OCI-LY3 (cell line): ENCODE measurements around the gene CPEB2.

Experiments used
- H2AFZ ChIP-seq: fragments of 200-600, 300-600 bp; shearing (Covaris generic); 2 replicates; pipeline ENCODE4 v1.6.0; 2014; ENCODE audit warnings: antibody characterized with exemption, low read depth, low read length
- H3K27ac ChIP-seq: fragments of 200-600, 300-600 bp; sonication (generic); 2 replicates; pipeline ENCODE4 v1.5.1; 2014; ENCODE audit warnings: mild to moderate bottlenecking, low read length, moderate library complexity, mixed read lengths
- H3K27me3 ChIP-seq: fragments of 200-600, 300-600 bp; sonication (generic); 2 replicates; pipeline ENCODE4 v1.6.1; 2014; ENCODE audit warnings: low read depth, low read length, mixed read lengths
- H3K36me3 ChIP-seq: fragments of 200-600, 300-600 bp; sonication (generic); replicated peaks from 2 replicates; pipeline ENCODE3; 2014; ENCODE audit warnings: low read depth, low read length, mixed read lengths
- H3K4me1 ChIP-seq: fragments of 300-600, 200-600 bp; sonication (generic); 2 replicates; pipeline ENCODE4 v1.6.1; 2014; ENCODE audit warnings: low read length, mixed read lengths
- H3K4me2 ChIP-seq: fragments of 200-600, 300-600 bp; sonication (generic); 2 replicates; pipeline ENCODE4 v1.6.1; 2014; ENCODE audit warnings: low read length, mixed read lengths
- H3K4me3 ChIP-seq: fragments of 300-600, 200-600 bp; sonication (generic); 2 replicates; pipeline ENCODE4 v1.5.1; 2014; ENCODE audit warnings: antibody characterized with exemption, mild to moderate bottlenecking, low read length, moderate library complexity
- H3K79me2 ChIP-seq: fragments of 300-600, 200-600 bp; shearing (Covaris generic); 2 replicates; pipeline ENCODE4 v1.6.1; 2014; ENCODE audit warnings: mild to moderate bottlenecking, low read length, mixed read lengths
- H3K9ac ChIP-seq: fragments of 300-600, 200-600 bp; shearing (Covaris generic); 2 replicates; pipeline ENCODE4 v1.6.0; 2014; ENCODE audit warnings: mild to moderate bottlenecking, low read length, moderate library complexity
- H3K9me3 ChIP-seq: fragments of 200-600, 300-600 bp; shearing (Covaris generic); 2 replicates; pipeline ENCODE4 v1.6.1; 2014; ENCODE audit warnings: low read length, mixed read lengths; ENCODE audit not compliant: insufficient read depth
- H4K20me1 ChIP-seq: fragments of 200-600, 300-600 bp; sonication (generic); 2 replicates; pipeline ENCODE4 v1.6.1; 2016; ENCODE audit warnings: low read length, mixed read lengths; ENCODE audit not compliant: insufficient read depth
- EZH2phosphoT487 ChIP-seq: fragments of 200-600 bp; shearing (Covaris generic); IDR thresholded peaks from 2 replicates; pipeline ENCODE4 v1.6.1; 2018; ENCODE audit warnings: antibody characterized with exemption, mixed run types, low read depth
- TF ChIP-seq, protein P1 (sequence below): fragments of 200-600, 300-600 bp; sonication (generic); IDR thresholded peaks from 2 replicates; pipeline ENCODE4 v1.5.1; 2014; ENCODE audit warnings: antibody characterized with exemption, low read length, low read depth

The CPEB2 gene

DNA sequence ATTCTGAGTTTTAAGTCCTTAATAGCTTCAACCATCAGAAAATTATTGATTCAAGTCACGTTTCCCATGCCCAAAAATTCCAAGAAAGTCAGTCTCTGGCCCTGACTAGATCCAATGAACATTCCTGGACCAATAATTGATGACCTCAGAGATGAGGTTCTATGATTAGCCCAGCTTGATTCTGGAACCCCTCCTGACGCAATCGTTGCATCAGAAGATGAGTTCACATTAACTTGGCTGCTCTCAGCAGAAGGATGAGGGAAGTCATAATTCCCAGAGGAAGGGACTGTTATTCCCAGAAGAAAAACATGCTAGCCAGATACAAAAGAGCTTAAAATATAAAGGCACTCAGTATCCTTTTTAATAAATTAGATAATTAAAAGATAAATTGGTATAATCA lies 34.3 kb upstream of the CPEB2 start:
- H3K27me3 ChIP-seq, result no peaks in the 10 kb centered on the region
- H3K9ac ChIP-seq, result no peak overlapping the region
- H3K4me1 ChIP-seq, result peaks cover 10% of the 10 kb centered on the region
- H3K79me2 ChIP-seq, result no peaks in the 10 kb centered on the region
- H4K20me1 ChIP-seq, result no peaks in the 10 kb centered on the region
- H3K4me2 ChIP-seq, result no peak overlapping the region
- TF ChIP-seq, protein P1, sequence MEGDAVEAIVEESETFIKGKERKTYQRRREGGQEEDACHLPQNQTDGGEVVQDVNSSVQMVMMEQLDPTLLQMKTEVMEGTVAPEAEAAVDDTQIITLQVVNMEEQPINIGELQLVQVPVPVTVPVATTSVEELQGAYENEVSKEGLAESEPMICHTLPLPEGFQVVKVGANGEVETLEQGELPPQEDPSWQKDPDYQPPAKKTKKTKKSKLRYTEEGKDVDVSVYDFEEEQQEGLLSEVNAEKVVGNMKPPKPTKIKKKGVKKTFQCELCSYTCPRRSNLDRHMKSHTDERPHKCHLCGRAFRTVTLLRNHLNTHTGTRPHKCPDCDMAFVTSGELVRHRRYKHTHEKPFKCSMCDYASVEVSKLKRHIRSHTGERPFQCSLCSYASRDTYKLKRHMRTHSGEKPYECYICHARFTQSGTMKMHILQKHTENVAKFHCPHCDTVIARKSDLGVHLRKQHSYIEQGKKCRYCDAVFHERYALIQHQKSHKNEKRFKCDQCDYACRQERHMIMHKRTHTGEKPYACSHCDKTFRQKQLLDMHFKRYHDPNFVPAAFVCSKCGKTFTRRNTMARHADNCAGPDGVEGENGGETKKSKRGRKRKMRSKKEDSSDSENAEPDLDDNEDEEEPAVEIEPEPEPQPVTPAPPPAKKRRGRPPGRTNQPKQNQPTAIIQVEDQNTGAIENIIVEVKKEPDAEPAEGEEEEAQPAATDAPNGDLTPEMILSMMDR, result no peak
- TF ChIP-seq EZH2phosphoT487, result no peak
- no peak overlapping the region for H3K4me3 ChIP-seq
- H3K36me3 ChIP-seq, result no peaks in the 10 kb centered on the region
- no peak overlapping the region for H3K27ac ChIP-seq
- no peak overlapping the region for H2AFZ ChIP-seq
- H3K9me3 ChIP-seq, result no peaks in the 10 kb centered on the region; the same call in 1 of the 2 replicates

DNA sequence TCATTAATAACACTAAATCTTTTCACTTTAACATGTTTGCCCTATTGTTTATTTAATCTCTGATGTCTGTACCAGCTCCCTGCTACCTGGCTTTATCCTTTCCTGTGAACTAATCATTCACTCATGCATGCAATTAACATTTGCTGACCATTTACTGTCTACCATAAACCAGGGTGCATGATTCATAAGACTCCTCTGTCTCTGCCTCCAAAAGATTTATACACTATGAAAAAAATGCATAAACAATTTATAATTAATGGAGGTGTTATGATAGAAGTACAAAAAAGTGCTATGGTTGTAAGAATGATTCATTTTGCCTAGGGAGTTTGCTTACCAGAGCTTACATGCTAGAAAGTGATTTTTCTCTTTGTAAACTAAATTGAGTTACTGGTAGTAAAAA lies 24.5 kb upstream of the CPEB2 start:
- H3K79me2 ChIP-seq, result no peaks in the 10 kb centered on the region
- no peak overlapping the region for H3K9ac ChIP-seq
- H3K4me1 ChIP-seq, result peaks cover 3% of the 10 kb centered on the region
- no peaks in the 10 kb centered on the region; the same call in 1 of the 2 replicates for H3K9me3 ChIP-seq
- no peaks in the 10 kb centered on the region for H4K20me1 ChIP-seq
- H2AFZ ChIP-seq, result no peak overlapping the region
- no peaks in the 10 kb centered on the region for H3K36me3 ChIP-seq
- H3K27me3 ChIP-seq, result no peaks in the 10 kb centered on the region
- H3K4me2 ChIP-seq, result no peak overlapping the region
- no peak for TF ChIP-seq EZH2phosphoT487
- TF ChIP-seq, protein P1, result no peak
- no peak overlapping the region for H3K27ac ChIP-seq
- H3K4me3 ChIP-seq, result no peak overlapping the region

DNA sequence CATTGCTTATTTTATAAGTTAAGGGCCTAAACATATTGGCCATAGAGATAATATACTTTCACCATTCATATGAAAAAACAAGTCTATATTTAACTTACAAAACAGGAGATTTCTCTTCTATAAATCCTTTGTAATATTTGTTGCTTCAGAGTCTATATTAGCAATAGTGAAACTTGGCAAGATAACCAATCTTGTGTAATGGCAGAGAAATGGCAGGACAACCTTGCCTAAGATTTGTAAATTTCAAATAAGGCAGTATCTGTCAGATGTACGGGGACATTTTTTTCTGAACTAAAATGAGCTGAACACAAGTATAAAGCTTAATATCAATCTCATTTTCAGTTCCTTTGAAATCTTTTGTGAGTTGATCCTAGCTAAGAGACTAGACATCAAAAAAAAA lies 17.8 kb upstream of the CPEB2 start:
- no peak overlapping the region for H2AFZ ChIP-seq
- no peaks in the 10 kb centered on the region for H3K36me3 ChIP-seq
- H4K20me1 ChIP-seq, result no peaks in the 10 kb centered on the region
- no peaks in the 10 kb centered on the region for H3K27me3 ChIP-seq
- H3K4me1 ChIP-seq, result no peaks in the 10 kb centered on the region
- no peak overlapping the region for H3K4me2 ChIP-seq
- no peak overlapping the region for H3K4me3 ChIP-seq
- no peak overlapping the region for H3K9ac ChIP-seq
- no peak overlapping the region for H3K27ac ChIP-seq
- TF ChIP-seq EZH2phosphoT487, result no peak
- TF ChIP-seq, protein P1, result no peak
- no peaks in the 10 kb centered on the region for H3K79me2 ChIP-seq
- H3K9me3 ChIP-seq, result no peaks in the 10 kb centered on the region

DNA sequence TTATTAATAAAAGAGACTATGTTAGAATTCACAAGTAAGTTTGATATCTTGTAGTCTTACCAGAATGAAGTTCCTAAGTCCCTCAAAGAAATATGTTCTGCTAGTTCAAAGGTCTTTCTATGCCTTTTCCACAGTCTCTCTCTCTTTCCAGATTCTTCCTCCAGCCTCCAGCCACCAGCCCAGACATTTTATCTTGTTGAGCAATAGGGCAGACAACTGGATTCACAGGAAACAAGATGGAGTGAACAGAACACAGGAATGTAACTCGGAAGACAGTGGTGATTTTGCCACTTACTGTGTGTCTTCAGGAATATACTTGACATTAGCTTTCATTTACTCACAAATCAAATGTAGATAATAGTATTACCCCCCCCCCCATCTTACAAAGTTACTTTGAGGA lies 17.1 kb upstream of the CPEB2 start:
- H3K27ac ChIP-seq, result no peak overlapping the region
- no peaks in the 10 kb centered on the region for H3K79me2 ChIP-seq
- H4K20me1 ChIP-seq, result no peaks in the 10 kb centered on the region
- TF ChIP-seq EZH2phosphoT487, result no peak
- TF ChIP-seq, protein P1, result no peak
- no peak overlapping the region for H3K4me3 ChIP-seq
- no peaks in the 10 kb centered on the region for H3K27me3 ChIP-seq
- no peaks in the 10 kb centered on the region for H3K36me3 ChIP-seq
- H3K9ac ChIP-seq, result no peak overlapping the region
- no peaks in the 10 kb centered on the region for H3K9me3 ChIP-seq
- H3K4me2 ChIP-seq, result no peak overlapping the region
- H2AFZ ChIP-seq, result no peak overlapping the region
- H3K4me1 ChIP-seq, result no peaks in the 10 kb centered on the region
